Esophagus muscularis mucosa (tissue), 4 donors: ENCODE measurements around the gene CORO2B.

Experiments used
- CTCF ChIP-seq, 3 experiments: fragments of 200-600 bp in 2 of 3; fragments of 450-650 bp in 1 of 3; sonication (generic) in 2 of 3; IDR thresholded peaks; one replicate each; pipeline ENCODE4 v1.5.1; 2017 to 2019; ENCODE audit warnings: antibody characterized with exemption in 3 of 3, mild to moderate bottlenecking in 2 of 3, moderate library complexity in 1 of 3
- EP300 ChIP-seq: sonication (generic); formaldehyde crosslinking; IDR thresholded peaks from one replicate; pipeline ENCODE4 v1.6.1; 2017; ENCODE audit warnings: antibody characterized with exemption
- POLR2A ChIP-seq: fragments of 450-650 bp; IDR thresholded peaks from one replicate; pipeline ENCODE4 v1.6.1; 2017; ENCODE audit warnings: antibody characterized with exemption, moderate library complexity, mild to moderate bottlenecking, low read depth
- POLR2AphosphoS5 ChIP-seq, 2 donors: sonication (generic); formaldehyde crosslinking; IDR thresholded peaks; one replicate each; pipeline ENCODE4 v1.6.1; 2017; ENCODE audit warnings: antibody characterized with exemption in 2 of 2

- TF ChIP-seq CTCF (IDR thresholded peaks at IDR 0.05), result no peak
- no peak for TF ChIP-seq EP300
- TF ChIP-seq POLR2A, result no peak
- no peak for TF ChIP-seq POLR2AphosphoS5 (IDR thresholded peaks at IDR 0.05)
Measured at GRCh38 chr15:68576235-68576892, 2.4 kb upstream of the CORO2B start.
